HL-60 (cell line): ENCODE results near the gene ANKRD13A.
A peak's percentile ranks its signal among the peaks of the same experiment; 100 is the strongest.

Experiments
- DNase-seq, 2 experiments: peaks; one replicate each; pipeline ENCODE4 v3.0.0-alpha.2; 2010 to 2020; ENCODE audit warnings: low read depth in 1 of 2, low spot score in 1 of 2
- H3K27ac ChIP-seq: fragments of 250-450 bp; sonication (Bioruptor Pico); replicated peaks from 2 replicates; pipeline ENCODE4 v1.5.1; 2020; ENCODE audit warnings: mild to moderate bottlenecking, moderate library complexity
- H3K27me3 ChIP-seq: fragments of 250-450 bp; sonication (Bioruptor Pico); 2 replicates; pipeline ENCODE4 v1.5.1; 2021; ENCODE audit warnings: mild to moderate bottlenecking, moderate library complexity; ENCODE audit not compliant: insufficient read depth, poor library complexity, severe bottlenecking
- H3K4me3 ChIP-seq: replicated peaks from 2 replicates; pipeline ENCODE4 v1.5.1; 2011; ENCODE audit warnings: mild to moderate bottlenecking, control low read depth, low read length; ENCODE audit not compliant: insufficient read depth
- CTCF ChIP-seq: IDR thresholded peaks from one replicate; pipeline ENCODE4 v1.5.1; 2011; ENCODE audit warnings: low read length, control low read depth, inconsistent platforms; ENCODE audit not compliant: insufficient read depth
- GABPA ChIP-seq: IDR thresholded peaks from 2 replicates; pipeline ENCODE4 v1.6.1; 2012; ENCODE audit warnings: low read depth
- POLR2AphosphoS5 ChIP-seq: IDR thresholded peaks from 2 replicates; pipeline ENCODE4 v1.6.1; 2012; ENCODE audit warnings: low read depth
- REST ChIP-seq: IDR thresholded peaks from 2 replicates; pipeline ENCODE4 v1.6.1; 2012; ENCODE audit warnings: low read depth; ENCODE audit not compliant: insufficient replicate concordance
- SPI1 ChIP-seq: IDR thresholded peaks from 2 replicates; pipeline ENCODE4 v1.6.1; 2012; ENCODE audit warnings: low read depth, mild to moderate bottlenecking, borderline replicate concordance
- long read RNA-seq: library from polyadenylated mRNA; unstranded; transcript quantifications from one replicate; pipeline ENCODE4 v2.0.0, GENCODE V29; 2020

ANKRD13A gene
- long read RNA-seq, full-length matches to known transcripts: 5 of 32 reads
- long read RNA-seq, partial matches to known transcripts: 3 of 32 reads
- long read RNA-seq, other reads (novel, unspliced or antisense): 24 of 32 reads

- TF ChIP-seq CTCF (no peak), POLR2AphosphoS5 (peak; percentile 61), SPI1 (peak; percentile 97), REST (peak; percentile 25)
- Histone ChIP-seq H3K4me3 (peak within 1 kb of the TSS; percentile 90), H3K27ac (peak within 1 kb of the TSS; percentile 100), H3K27me3 (no peaks in the 10 kb centered on the region)
- DNase-seq: peak; percentile 93 to 94
Measured at GRCh38 chr12:109998904-109999648, at the start of gene ANKRD13A. TSS of gene ANKRD13A (plus strand) at chr12:109999430. CDS start at chr12:109999689, 259 bp downstream.

GRCh38 chr12:109950625-109951024, 48.6 kb upstream of the ANKRD13A start:
- DNase-seq: no peak
- Histone ChIP-seq H3K27me3 (no peaks in the 10 kb centered on the region), H3K27ac (no peak overlapping the region), H3K4me3 (no peak overlapping the region)
- TF ChIP-seq REST (no peak), CTCF (no peak), SPI1 (no peak)

- no peak for TF ChIP-seq POLR2AphosphoS5
- no peak for TF ChIP-seq REST
- no peak for TF ChIP-seq CTCF
- TF ChIP-seq SPI1: no peak
- no peak for TF ChIP-seq GABPA
- H3K4me3 ChIP-seq: no peak overlapping the region
- DNase-seq: no peak
- H3K27me3 ChIP-seq: no peaks in the 10 kb centered on the region
- H3K27ac ChIP-seq: no peak overlapping the region
Measured at GRCh38 chr12:109951136-109951535, 48.1 kb upstream of the ANKRD13A start.
